A673 (cell line): ENCODE data around the gene NKPD1. TPM values are rescaled to one million over a fixed set of nuclear protein-coding genes. Genes with fewer than 3 reads are reported as not detected.

Experiments
- BruUV-seq: library from RNA; stranded (reverse); fragments of 400-500 nt; replicated peaks from 2 replicates; lab custom pipeline; 2021; lab: Mats Ljungman, UMichigan
- CTCF ChIA-PET: fragments of 300-600 bp; sonication (Branson Sonifier 250); formaldehyde crosslinking; loops from one replicate; lab custom pipeline; 2022; ENCODE audit warnings: antibody characterized with exemption; lab: Charles Lee
- POLR2A ChIA-PET: fragments of 300-600 bp; sonication (Branson Sonifier 250); formaldehyde crosslinking; loops from one replicate; lab custom pipeline; 2022; ENCODE audit warnings: antibody characterized with exemption; ENCODE audit not compliant: low non-redundant PET; lab: Charles Lee
- DNase-seq: peaks from one replicate; pipeline ENCODE4 v3.0.0-alpha.2; 2015; ENCODE audit warnings: low spot score
- H3K27ac ChIP-seq: fragments of 200-600 bp; sonication (generic); 2 replicates; pipeline ENCODE4 v1.5.1; 2016; ENCODE audit warnings: mixed run types, low read depth, mild to moderate bottlenecking, mixed read lengths, antibody characterized with exemption, low read length; ENCODE audit not compliant: poor library complexity, severe bottlenecking
- H3K27me3 ChIP-seq: fragments of 200-600 bp; sonication (generic); replicated peaks from 2 replicates; pipeline ENCODE4 v1.6.1; 2017; ENCODE audit warnings: mixed run types, low read depth, mild to moderate bottlenecking, mixed read lengths, antibody characterized with exemption, low read length; ENCODE audit not compliant: insufficient read depth, poor library complexity
- H3K36me3 ChIP-seq: fragments of 200-600 bp; sonication (generic); 2 replicates; pipeline ENCODE4 v1.6.1; 2016; ENCODE audit warnings: mixed run types, mild to moderate bottlenecking, mixed read lengths, antibody characterized with exemption, low read length; ENCODE audit not compliant: insufficient read depth, poor library complexity, severe bottlenecking
- H3K4me1 ChIP-seq: fragments of 200-600 bp; sonication (generic); 2 replicates; pipeline ENCODE4 v1.6.1; 2017; ENCODE audit warnings: mixed run types, mild to moderate bottlenecking, mixed read lengths, antibody characterized with exemption, low read length; ENCODE audit not compliant: insufficient read depth, poor library complexity, severe bottlenecking
- H3K4me3 ChIP-seq: fragments of 200-600 bp; sonication (generic); 2 replicates; pipeline ENCODE4 v1.5.1; 2016; ENCODE audit warnings: low read depth, mixed run types, mild to moderate bottlenecking, mixed read lengths, low read length; ENCODE audit not compliant: poor library complexity, severe bottlenecking
- H3K9me3 ChIP-seq: fragments of 200-600 bp; sonication (generic); 2 replicates; pipeline ENCODE4 v1.6.1; 2016; ENCODE audit warnings: mixed run types, low read depth, mild to moderate bottlenecking, mixed read lengths, antibody characterized with exemption, low read length; ENCODE audit not compliant: poor library complexity, severe bottlenecking
- EZH2 ChIP-seq: fragments of 200-600 bp; sonication (generic); IDR thresholded peaks from 2 replicates; pipeline ENCODE4 v1.6.1; 2017; ENCODE audit warnings: borderline replicate concordance, low read depth, mild to moderate bottlenecking, mixed read lengths, antibody characterized with exemption, low read length; ENCODE audit not compliant: poor library complexity, severe bottlenecking
- intact Hi-C: fragments of 100-400 bp; cut with micrococcal nuclease; formaldehyde crosslinking; loops from one replicate; pipeline ENCODE4 v1.10.0; 2022; ENCODE audit not compliant: unreplicated experiment
- total RNA-seq: library from RNA; stranded (reverse); gene quantifications from 2 replicates; pipeline ENCODE4 v1.2.3, GENCODE V29; 2021
- TF ChIP-seq, protein P1 (sequence below): fragments of 300-800, 200-600 bp; sonication (generic); conservative IDR thresholded peaks from 2 replicates; pipeline ENCODE4 v1.5.1; 2017; ENCODE audit warnings: low read depth, mild to moderate bottlenecking, antibody characterized with exemption, low read length, moderate library complexity, mixed read lengths

The NKPD1 gene
- total RNA-seq, 1 experiment from 2014 or later: 0.30 TPM

DNA sequence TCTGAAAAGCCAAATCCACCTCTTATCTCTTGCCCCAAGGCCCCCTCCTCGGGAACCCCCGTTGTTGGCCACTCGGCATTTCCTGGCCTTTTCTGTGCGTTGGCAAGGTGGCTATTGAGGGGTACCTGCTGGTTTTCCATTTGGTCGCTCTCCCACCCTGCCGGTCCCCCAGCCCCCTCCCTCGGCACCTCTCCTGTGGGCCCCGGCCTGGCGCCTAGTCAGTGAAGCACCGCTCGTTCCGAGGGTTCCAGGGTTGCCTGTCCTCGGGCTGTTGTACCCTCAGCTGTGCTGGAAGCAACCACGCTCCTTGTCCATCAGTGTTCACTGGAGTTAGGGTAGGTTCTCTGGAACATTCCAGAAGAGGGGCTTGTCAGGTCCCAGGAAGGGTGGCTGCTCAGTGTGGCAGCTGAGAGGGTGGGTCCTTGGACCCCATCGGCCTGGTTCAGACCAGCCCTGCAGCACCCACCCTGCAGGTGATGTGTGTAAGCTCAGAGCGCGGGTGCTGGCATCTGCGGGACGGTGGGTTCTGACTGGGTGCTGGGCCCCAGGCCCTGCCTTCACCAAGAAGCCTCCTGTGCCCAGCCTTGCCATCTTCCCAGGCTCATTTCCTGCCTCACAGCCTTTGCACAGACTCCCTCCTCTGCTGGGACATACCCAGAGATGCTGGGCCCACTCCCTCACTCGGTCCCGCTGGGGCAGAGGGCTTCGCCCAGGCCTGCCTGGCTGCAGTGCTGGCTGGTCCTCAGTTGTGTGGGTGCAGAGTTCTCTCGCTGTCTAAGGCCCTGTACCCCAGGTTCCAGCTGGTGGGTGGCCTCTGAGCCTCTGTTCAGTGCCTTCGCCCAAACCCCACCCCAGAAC, 21.3 kb downstream of the NKPD1 start:
- ChIA-PET CTCF (no interaction called here), POLR2A (no interaction called here)
- Histone ChIP-seq H3K36me3 (peaks cover 5% of the 10 kb centered on the region), H3K4me1 (no peaks in the 10 kb centered on the region), H3K27ac (no peak overlapping the region), H3K4me3 (no peak overlapping the region), H3K9me3 (no peaks in the 10 kb centered on the region), H3K27me3 (no peaks in the 10 kb centered on the region)
- no peak for TF ChIP-seq EZH2
- TF ChIP-seq, protein P1, sequence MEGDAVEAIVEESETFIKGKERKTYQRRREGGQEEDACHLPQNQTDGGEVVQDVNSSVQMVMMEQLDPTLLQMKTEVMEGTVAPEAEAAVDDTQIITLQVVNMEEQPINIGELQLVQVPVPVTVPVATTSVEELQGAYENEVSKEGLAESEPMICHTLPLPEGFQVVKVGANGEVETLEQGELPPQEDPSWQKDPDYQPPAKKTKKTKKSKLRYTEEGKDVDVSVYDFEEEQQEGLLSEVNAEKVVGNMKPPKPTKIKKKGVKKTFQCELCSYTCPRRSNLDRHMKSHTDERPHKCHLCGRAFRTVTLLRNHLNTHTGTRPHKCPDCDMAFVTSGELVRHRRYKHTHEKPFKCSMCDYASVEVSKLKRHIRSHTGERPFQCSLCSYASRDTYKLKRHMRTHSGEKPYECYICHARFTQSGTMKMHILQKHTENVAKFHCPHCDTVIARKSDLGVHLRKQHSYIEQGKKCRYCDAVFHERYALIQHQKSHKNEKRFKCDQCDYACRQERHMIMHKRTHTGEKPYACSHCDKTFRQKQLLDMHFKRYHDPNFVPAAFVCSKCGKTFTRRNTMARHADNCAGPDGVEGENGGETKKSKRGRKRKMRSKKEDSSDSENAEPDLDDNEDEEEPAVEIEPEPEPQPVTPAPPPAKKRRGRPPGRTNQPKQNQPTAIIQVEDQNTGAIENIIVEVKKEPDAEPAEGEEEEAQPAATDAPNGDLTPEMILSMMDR: no peak
- intact Hi-C loops: no loop called here
- BruUV-seq: no TSS peak
- DNase-seq: no peak

DNA sequence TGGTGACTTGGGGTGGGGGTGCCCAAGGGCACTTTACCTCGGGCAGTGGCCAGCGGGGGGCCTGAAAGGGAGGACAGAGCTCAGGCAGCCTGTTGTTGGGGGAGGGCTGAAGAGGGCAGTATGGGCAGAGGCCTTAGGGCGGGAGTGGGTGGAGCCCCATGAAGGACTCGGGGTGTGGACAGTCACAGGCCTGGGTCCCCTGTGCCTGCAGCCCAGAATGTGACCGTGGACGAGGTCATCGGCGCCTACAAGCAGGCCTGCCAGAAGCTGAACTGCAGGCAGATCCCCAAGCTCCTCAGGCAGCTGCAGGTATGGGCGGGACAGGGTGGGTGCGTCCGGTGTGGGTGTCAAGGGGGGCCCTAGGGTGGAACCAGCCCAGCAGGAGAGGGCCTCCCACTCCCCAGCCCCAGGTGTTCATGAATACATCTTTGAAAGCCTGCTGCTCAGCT, 22.5 kb downstream of the NKPD1 start:
- H3K4me3 ChIP-seq: no peak overlapping the region
- H3K27ac ChIP-seq: no peak overlapping the region
- ChIA-PET CTCF (no interaction called here), POLR2A (no interaction called here)
- intact Hi-C loops: no loop called here
- H3K9me3 ChIP-seq: no peaks in the 10 kb centered on the region
- peaks cover 2% of the 10 kb centered on the region for H3K36me3 ChIP-seq
- no peaks in the 10 kb centered on the region for H3K27me3 ChIP-seq
- no peak for TF ChIP-seq EZH2
- TF ChIP-seq, protein P1: no peak
- H3K4me1 ChIP-seq: no peaks in the 10 kb centered on the region
- no TSS peak for BruUV-seq
- no peak for DNase-seq

DNA sequence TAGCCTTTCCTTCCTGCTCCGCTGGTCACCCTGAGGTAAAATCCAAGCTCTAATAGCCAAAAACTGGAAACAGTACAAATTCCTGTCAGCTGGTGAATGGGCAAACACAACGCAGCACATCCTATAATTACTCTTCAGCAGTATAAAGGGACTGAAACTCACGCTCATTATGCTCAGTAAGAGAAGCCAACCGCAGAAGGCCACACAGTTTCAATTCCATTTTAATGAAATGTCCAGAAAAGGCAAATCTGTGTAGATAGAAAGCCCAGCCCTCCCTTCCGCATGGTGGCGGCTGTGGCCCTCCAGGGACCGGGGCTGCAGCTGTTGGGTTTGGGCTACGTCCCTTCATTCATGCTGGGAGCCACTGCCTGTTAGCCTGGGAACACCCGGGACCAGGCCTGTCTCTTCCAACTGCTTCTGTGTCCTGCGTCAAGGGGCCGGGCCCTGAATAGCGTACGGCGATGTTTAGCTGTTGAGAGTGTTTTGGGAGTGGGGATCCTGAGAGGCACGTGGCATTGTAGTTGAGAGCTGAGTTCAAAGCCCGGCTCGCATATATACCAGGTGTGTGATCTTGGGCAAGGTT, 23.5 kb downstream of the NKPD1 start:
- H3K4me3 ChIP-seq: no peak overlapping the region
- POLR2A ChIA-PET: no interaction called here
- DNase-seq: no peak
- no peak for TF ChIP-seq EZH2
- TF ChIP-seq, protein P1: no peak
- intact Hi-C loops: no loop called here
- H3K36me3 ChIP-seq: no peaks in the 10 kb centered on the region
- H3K27me3 ChIP-seq: no peaks in the 10 kb centered on the region
- no peak overlapping the region for H3K27ac ChIP-seq
- H3K4me1 ChIP-seq: no peaks in the 10 kb centered on the region
- no peaks in the 10 kb centered on the region for H3K9me3 ChIP-seq
- CTCF ChIA-PET: no interaction called here
- no TSS peak for BruUV-seq
